ENCODE results near the gene NXPE3. TPM values are rescaled to one million over a fixed set of nuclear protein-coding genes. Genes with fewer than 3 reads are reported as not detected.

Gene NXPE3
- total RNA-seq, 1 experiment from 2014 or later = 3.9 TPM

DNA sequence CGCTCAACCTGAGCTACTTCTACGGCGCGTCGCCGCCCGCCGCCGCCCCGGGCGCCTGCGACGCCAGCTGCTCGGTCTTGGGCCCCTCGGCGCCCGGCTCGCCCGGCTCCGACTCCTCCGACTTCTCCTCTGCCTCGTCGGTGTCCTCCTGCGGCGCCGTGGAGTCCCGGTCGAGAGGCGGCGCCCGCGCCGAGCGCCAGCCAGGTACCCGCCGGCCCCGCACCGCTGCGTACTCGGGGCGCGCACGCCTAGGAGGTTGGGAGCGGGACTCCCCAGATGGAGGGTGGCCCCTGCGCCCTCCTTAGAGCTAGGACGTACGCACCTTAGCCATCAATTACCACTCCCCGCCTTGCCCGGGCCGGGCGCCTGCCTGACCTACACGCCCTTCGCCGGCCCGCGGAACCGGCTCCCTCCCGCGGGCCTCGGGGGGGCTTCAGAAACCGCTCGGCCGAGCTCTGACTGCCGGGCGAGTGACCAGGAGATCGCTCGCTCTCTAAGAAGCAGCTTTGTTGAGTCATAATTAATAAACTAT lies 70.8 kb downstream of the NXPE3 start:
- POLR2A ChIA-PET = interaction anchor here (0.6 to 4.4 kb wide), 40 partner anchors 9 to 375 kb away, joined by 3 to 121 read pairs (median 6); partner anchors contain the start of genes CEP97, PCNP and ZBTB11
- H3K4me1 Mint-ChIP-seq (ENCODE audit: insufficient read depth, unreplicated experiment) = peaks cover 35% of the 10 kb centered on the region
- H3K27me3 Mint-ChIP-seq (ENCODE audit: insufficient read depth, unreplicated experiment) = no peaks in the 10 kb centered on the region
- DNase-seq (ENCODE audit: unreplicated experiment) = peak; percentile 40
- intact Hi-C loops (cut with micrococcal nuclease) = loop anchor here (1.0 to 10.0 kb wide), 6 partner anchors 21 to 376 kb away; no protein-coding TSS in a partner anchor
- peaks cover 55% of the 10 kb centered on the region for H3K36me3 Mint-ChIP-seq (ENCODE audit: insufficient read depth, unreplicated experiment)
- CTCF ChIA-PET = interaction anchor here (0.6 to 3.2 kb wide), 20 partner anchors 11 to 376 kb away, joined by 3 to 21 read pairs (median 4); no protein-coding TSS in a partner anchor
- no TSS peak for BruUV-seq (replicated peaks)
- H3K9me3 Mint-ChIP-seq (ENCODE audit: unreplicated experiment) = no peaks in the 10 kb centered on the region
- H3K4me3 Mint-ChIP-seq (ENCODE audit: unreplicated experiment) = peak overlapping the region; percentile 94
- no peak for TF ChIP-seq CTCF (IDR thresholded peaks at IDR 0.05; ENCODE audit: unreplicated experiment)
- peak overlapping the region; percentile 99 for H3K27ac Mint-ChIP-seq (ENCODE audit: low read depth, unreplicated experiment)

GRCh38 chr3:101850246-101851051 lies 71.4 kb downstream of the NXPE3 start:
- ChIA-PET CTCF (interaction anchor here (0.6 to 3.2 kb wide), 16 partner anchors 12 to 375 kb away, joined by 3 to 21 read pairs (median 5); no protein-coding TSS in a partner anchor), POLR2A (interaction anchor here (0.9 to 4.4 kb wide), 29 partner anchors 11 to 375 kb away, joined by 3 to 121 read pairs (median 9); no protein-coding TSS in a partner anchor)
- H3K4me3 Mint-ChIP-seq (ENCODE audit: unreplicated experiment) = peak overlapping the region; percentile 94
- peak; percentile 44 for DNase-seq (ENCODE audit: unreplicated experiment)
- BruUV-seq (replicated peaks) = TSS peak; percentile 89
- intact Hi-C loops (cut with micrococcal nuclease) = loop anchor here (1.0 to 10.0 kb wide), 3 partner anchors 38 to 214 kb away; no protein-coding TSS in a partner anchor
- no peaks in the 10 kb centered on the region for H3K9me3 Mint-ChIP-seq (ENCODE audit: unreplicated experiment)
- H3K36me3 Mint-ChIP-seq (ENCODE audit: insufficient read depth, unreplicated experiment) = peaks cover 62% of the 10 kb centered on the region
- TF ChIP-seq CTCF (IDR thresholded peaks at IDR 0.05; ENCODE audit: unreplicated experiment) = no peak
- H3K4me1 Mint-ChIP-seq (ENCODE audit: insufficient read depth, unreplicated experiment) = peaks cover 42% of the 10 kb centered on the region
- peak overlapping the region; percentile 99 for H3K27ac Mint-ChIP-seq (ENCODE audit: low read depth, unreplicated experiment)
- H3K27me3 Mint-ChIP-seq (ENCODE audit: insufficient read depth, unreplicated experiment) = no peaks in the 10 kb centered on the region

DNA sequence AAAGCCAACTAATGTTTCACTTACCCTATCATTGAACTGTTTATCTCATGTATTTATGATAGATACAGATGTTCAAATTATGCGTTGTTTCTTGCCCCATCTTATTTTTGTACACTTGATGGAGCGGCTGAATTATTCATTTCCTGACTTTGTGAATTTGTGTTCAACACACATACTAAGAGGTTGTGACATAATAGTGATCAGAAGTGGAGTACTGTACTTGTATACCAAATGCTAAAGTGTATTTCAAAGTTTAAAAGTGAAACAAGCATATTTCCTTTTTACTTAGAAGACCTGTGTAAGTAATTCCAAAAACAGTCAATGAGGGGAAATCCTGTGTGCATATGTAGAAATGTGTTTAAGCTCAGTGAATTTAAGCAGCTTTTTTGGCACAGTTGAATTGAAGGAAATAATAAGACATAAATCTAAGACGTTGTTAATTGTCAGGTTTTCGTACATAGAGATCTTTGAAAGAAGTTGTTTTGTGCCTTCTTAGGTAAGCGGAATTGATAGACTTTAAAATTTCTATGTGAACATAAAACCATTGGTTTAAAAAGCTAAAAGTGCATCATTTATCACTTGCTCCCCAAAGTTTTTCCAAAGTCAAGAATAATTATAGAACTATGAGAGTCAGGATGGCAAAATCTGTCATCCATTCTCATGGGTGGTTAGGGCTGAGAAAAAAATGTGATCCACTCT lies 72.2 kb downstream of the NXPE3 start:
- peaks cover 69% of the 10 kb centered on the region for H3K36me3 Mint-ChIP-seq (ENCODE audit: insufficient read depth, unreplicated experiment)
- TF ChIP-seq CTCF (IDR thresholded peaks at IDR 0.05; ENCODE audit: unreplicated experiment) = no peak
- peak overlapping the region; percentile 94 for H3K4me3 Mint-ChIP-seq (ENCODE audit: unreplicated experiment)
- BruUV-seq (replicated peaks) = no TSS peak
- no peaks in the 10 kb centered on the region for H3K9me3 Mint-ChIP-seq (ENCODE audit: unreplicated experiment)
- intact Hi-C loops (cut with micrococcal nuclease) = loop anchor here (5.0 to 10.0 kb wide), 2 partner anchors 39 to 214 kb away; no protein-coding TSS in a partner anchor
- ChIA-PET POLR2A (interaction anchor here (0.7 to 2.8 kb wide), 19 partner anchors 10 to 374 kb away, joined by 3 to 28 read pairs (median 4); partner anchors contain the start of gene ZBTB11), CTCF (interaction anchor here (0.6 to 2.2 kb wide), 8 partner anchors 18 to 378 kb away, joined by 3 to 16 read pairs (median 6); no protein-coding TSS in a partner anchor)
- peak overlapping the region; percentile 99 for H3K27ac Mint-ChIP-seq (ENCODE audit: low read depth, unreplicated experiment)
- DNase-seq (ENCODE audit: unreplicated experiment) = no peak
- H3K27me3 Mint-ChIP-seq (ENCODE audit: insufficient read depth, unreplicated experiment) = no peaks in the 10 kb centered on the region
- peaks cover 47% of the 10 kb centered on the region for H3K4me1 Mint-ChIP-seq (ENCODE audit: insufficient read depth, unreplicated experiment)
